ENCODE data around the gene DGCR8. TPM values are rescaled to one million over a fixed set of nuclear protein-coding genes. Genes with fewer than 3 reads are reported as not detected.

The DGCR8 gene
- total RNA-seq, 1 experiment from 2014 or later, result 41.7 TPM

- peak within 1 kb of the TSS; percentile 91 for H3K4me2 ChIP-seq (ENCODE audit: low read length)
- H3F3A ChIP-seq (ENCODE audit: low read length, unreplicated experiment), result no peaks in the 10 kb centered on the region
- peaks cover 27% of the 10 kb centered on the region for H3K36me3 ChIP-seq (ENCODE audit: low read depth, low read length)
- no peaks in the 10 kb centered on the region for H4K20me1 ChIP-seq (ENCODE audit: low read length)
- H3K4me3 ChIP-seq (ENCODE audit: low read length), result peak within 1 kb of the TSS; percentile 95
- H3K9me3 ChIP-seq (ENCODE audit: low read length), result no peaks in the 10 kb centered on the region
- intact Hi-C loops (cut with micrococcal nuclease), result loop anchor here (2.0 kb wide), 1 partner anchor 35 kb away; the partner anchor contains the start of gene DGCR8
- peak within 1 kb of the TSS; percentile 100 for H3K9ac ChIP-seq (ENCODE audit: low read length)
- CTCF ChIA-PET, result no interaction called here
- ATAC-seq (no peak), DNase-seq (no peak)
- no peak within 1 kb of the TSS for H3K27ac ChIP-seq (ENCODE audit: low read length)
- peaks cover 61% of the 10 kb centered on the region for H3K79me2 ChIP-seq (ENCODE audit: low read length)
- TF ChIP-seq EZH2 (IDR thresholded peaks at IDR 0.05; ENCODE audit: low read length, unreplicated experiment) (no peak), CTCF (conservative IDR thresholded peaks at IDR 0.05; ENCODE audit: low read depth, low read length) (no peak)
- no TSS peak for BruUV-seq (replicated peaks)
- POLR2A ChIA-PET (ENCODE audit: unreplicated experiment), result no interaction called here
- no peaks in the 10 kb centered on the region for H3K9me2 ChIP-seq (replicated peaks; ENCODE audit: low read length)
- peak within 1 kb of the TSS; percentile 77 for H2AFZ ChIP-seq (ENCODE audit: low read length)
- H3K4me1 ChIP-seq (ENCODE audit: insufficient read depth, low read length), result peaks cover 24% of the 10 kb centered on the region
- H3K27me3 ChIP-seq (ENCODE audit: low read length), result no peaks in the 10 kb centered on the region
Measured at GRCh38 chr22:20115691-20116375, 35.8 kb downstream of the DGCR8 start, which contains the start of gene RANBP1. TSS of gene RANBP1 (plus strand) at chr22:20116104. CDS start at chr22:20116185, 81 bp downstream.

GRCh38 chr22:20116376-20116950 is 36.4 kb downstream of the DGCR8 start:
- peak overlapping the region; percentile 91 for H3K4me2 ChIP-seq (ENCODE audit: low read length)
- H3K4me1 ChIP-seq (ENCODE audit: insufficient read depth, low read length), result peaks cover 24% of the 10 kb centered on the region
- H4K20me1 ChIP-seq (ENCODE audit: low read length), result no peaks in the 10 kb centered on the region
- H3K9me3 ChIP-seq (ENCODE audit: low read length), result no peaks in the 10 kb centered on the region
- peak overlapping the region; percentile 95 for H3K4me3 ChIP-seq (ENCODE audit: low read length)
- peak overlapping the region; percentile 77 for H2AFZ ChIP-seq (ENCODE audit: low read length)
- ATAC-seq (no peak; the same call in 1 of the 2 replicates), DNase-seq (no peak)
- H3K36me3 ChIP-seq (ENCODE audit: low read depth, low read length), result peaks cover 26% of the 10 kb centered on the region
- intact Hi-C loops (cut with micrococcal nuclease), result loop anchor here (2.0 kb wide), 1 partner anchor 36 kb away; the partner anchor contains the start of gene DGCR8
- no peaks in the 10 kb centered on the region for H3K27me3 ChIP-seq (ENCODE audit: low read length)
- no peaks in the 10 kb centered on the region for H3K9me2 ChIP-seq (replicated peaks; ENCODE audit: low read length)
- CTCF ChIA-PET, result interaction anchor here (0.5 kb wide), 1 partner anchor 302 kb away, joined by 6 read pairs; no protein-coding TSS in a partner anchor
- H3K79me2 ChIP-seq (ENCODE audit: low read length), result peaks cover 67% of the 10 kb centered on the region
- H3F3A ChIP-seq (ENCODE audit: low read length, unreplicated experiment), result no peaks in the 10 kb centered on the region
- TF ChIP-seq CTCF (conservative IDR thresholded peaks at IDR 0.05; ENCODE audit: low read depth, low read length) (no peak), EZH2 (IDR thresholded peaks at IDR 0.05; ENCODE audit: low read length, unreplicated experiment) (no peak), EZH2phosphoT487 (IDR thresholded peaks at IDR 0.05; ENCODE audit: borderline replicate concordance, low read length) (no peak)
- peak overlapping the region; percentile 100 for H3K9ac ChIP-seq (ENCODE audit: low read length)
- POLR2A ChIA-PET (ENCODE audit: unreplicated experiment), result no interaction called here
- no peak overlapping the region for H3K27ac ChIP-seq (ENCODE audit: low read length)
- no TSS peak for BruUV-seq (replicated peaks)
